ENCODE measurements around the gene MXRA8. TPM values are rescaled to one million over a fixed set of nuclear protein-coding genes. Genes with fewer than 3 reads are reported as not detected.

MXRA8 gene
- total and polyA plus RNA-seq, 2 experiments from 2014 or later, result 155 to 242 TPM

DNA sequence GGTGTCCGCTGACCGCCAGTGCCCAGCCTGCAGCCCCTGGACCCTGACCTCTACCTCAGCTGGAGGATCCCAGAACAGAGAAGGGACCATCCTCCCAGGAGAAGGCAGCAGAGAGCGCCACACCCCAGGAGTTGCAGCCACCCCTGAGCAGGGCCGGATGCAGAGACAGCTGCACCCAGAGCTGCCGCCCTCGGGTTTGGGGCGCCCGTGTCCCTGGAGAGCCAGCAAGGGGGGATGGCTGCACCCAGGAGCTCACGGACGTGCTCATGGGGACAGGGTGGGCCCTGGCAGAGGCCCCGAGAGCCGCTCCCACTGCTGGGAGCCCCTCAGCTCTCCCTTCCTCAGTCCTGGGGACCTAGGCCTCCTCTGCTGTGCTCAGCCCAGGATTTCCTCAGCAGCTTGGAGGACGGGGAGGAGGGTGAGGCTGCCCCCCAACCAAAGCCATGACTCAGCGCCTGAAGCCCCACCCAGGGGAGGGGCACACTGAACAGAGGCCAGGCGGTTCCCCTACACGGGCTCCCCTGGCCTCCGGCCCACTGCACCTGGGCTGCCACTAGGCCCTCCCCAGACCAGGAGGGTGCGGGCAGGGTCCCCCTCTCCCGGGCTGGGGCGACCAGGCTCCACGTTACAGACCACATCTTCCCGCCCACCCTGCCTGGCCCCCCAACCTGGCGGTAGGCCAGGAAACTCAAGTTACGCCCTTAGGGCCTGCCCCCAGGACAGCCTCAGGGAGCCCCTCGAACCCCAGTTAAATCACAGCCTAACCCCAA, 52.9 kb downstream of the MXRA8 start:
- peak overlapping the region; percentile 99 for H3K4me2 ChIP-seq
- H3K4me1 ChIP-seq (ENCODE audit: insufficient read depth), result peaks cover 41% of the 10 kb centered on the region
- H2AFZ ChIP-seq, result no peak overlapping the region
- TF ChIP-seq EZH2phosphoT487 (IDR thresholded peaks at IDR 0.05; ENCODE audit: low read depth, severe bottlenecking, unreplicated experiment) (no peak), EZH2 (IDR thresholded peaks at IDR 0.05; ENCODE audit: borderline replicate concordance) (no peak)
- TF ChIP-seq, protein P1, sequence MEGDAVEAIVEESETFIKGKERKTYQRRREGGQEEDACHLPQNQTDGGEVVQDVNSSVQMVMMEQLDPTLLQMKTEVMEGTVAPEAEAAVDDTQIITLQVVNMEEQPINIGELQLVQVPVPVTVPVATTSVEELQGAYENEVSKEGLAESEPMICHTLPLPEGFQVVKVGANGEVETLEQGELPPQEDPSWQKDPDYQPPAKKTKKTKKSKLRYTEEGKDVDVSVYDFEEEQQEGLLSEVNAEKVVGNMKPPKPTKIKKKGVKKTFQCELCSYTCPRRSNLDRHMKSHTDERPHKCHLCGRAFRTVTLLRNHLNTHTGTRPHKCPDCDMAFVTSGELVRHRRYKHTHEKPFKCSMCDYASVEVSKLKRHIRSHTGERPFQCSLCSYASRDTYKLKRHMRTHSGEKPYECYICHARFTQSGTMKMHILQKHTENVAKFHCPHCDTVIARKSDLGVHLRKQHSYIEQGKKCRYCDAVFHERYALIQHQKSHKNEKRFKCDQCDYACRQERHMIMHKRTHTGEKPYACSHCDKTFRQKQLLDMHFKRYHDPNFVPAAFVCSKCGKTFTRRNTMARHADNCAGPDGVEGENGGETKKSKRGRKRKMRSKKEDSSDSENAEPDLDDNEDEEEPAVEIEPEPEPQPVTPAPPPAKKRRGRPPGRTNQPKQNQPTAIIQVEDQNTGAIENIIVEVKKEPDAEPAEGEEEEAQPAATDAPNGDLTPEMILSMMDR (IDR thresholded peaks at IDR 0.05; ENCODE audit: poor library complexity), result peak; percentile 11
- H4K20me1 ChIP-seq (ENCODE audit: insufficient read depth, poor library complexity, severe bottlenecking), result peaks cover 27% of the 10 kb centered on the region
- 61% methylated on average over 14 of the region's 25 CpGs for WGBS (ENCODE audit: low lambda C conversion rate, missing lambda C conversion rate)
- peak overlapping the region; percentile 29 for H3K4me3 ChIP-seq
- H3K9me3 ChIP-seq (ENCODE audit: low read depth), result no peaks in the 10 kb centered on the region
- DNase-seq (ENCODE audit: low spot score), result peak; percentile 90
- H3K27ac ChIP-seq, result peak overlapping the region; percentile 93
- no peaks in the 10 kb centered on the region for H3K36me3 ChIP-seq (replicated peaks; ENCODE audit: insufficient read depth, low read depth)
- H3K79me2 ChIP-seq, result peaks cover 63% of the 10 kb centered on the region
- H3K9me2 ChIP-seq (replicated peaks; ENCODE audit: insufficient read depth), result no peaks in the 10 kb centered on the region
- H3K27me3 ChIP-seq, result no peaks in the 10 kb centered on the region

DNA sequence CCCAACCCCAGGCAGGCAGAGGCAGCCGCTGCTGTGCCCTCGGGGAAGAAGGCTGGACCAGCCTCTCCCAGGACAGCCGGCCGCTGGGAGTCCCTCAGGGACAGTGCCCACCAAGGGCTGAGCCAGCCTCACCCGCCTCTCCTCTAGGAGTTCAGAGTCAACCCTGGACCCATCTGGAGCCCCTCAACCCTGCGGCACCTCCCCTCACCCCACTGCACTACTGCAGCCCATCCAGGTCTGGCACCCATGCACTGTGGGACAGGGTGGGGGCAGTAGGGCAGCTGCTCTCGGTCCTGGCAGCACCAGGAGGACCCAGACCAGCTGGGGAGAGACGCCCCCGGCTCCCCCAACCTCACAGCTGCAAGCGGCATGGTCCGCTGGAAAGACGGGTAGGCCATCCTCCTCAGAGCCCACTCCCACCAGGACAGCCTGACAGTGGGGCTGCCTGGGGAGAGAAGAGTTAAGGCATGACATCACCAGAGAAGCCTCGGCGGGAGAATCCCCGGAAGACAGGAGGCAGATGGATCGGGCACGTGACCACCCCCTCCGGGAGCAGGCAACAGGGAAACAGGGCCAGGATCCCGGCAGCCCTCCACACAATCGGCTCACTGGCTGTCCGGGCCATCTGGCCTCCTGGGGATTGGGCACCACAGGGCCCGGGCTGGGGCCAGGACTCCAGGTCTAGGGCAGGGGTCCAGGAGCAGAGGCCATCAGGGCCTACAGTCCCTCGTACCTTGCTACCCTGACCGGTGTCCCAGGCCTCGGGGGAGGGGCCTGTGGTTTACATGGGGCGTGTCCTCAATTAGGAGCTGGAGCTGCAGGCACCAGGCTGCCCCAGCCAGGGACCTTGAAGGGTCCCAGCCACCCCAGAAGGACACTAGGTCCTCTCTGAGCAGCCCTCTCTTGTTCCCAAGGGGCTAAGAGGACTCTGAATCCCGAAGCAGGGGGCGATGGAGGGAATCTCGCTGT, 53.7 kb downstream of the MXRA8 start:
- no peaks in the 10 kb centered on the region for H3K9me3 ChIP-seq (ENCODE audit: low read depth)
- peak overlapping the region; percentile 93 for H3K27ac ChIP-seq
- no peaks in the 10 kb centered on the region for H3K27me3 ChIP-seq
- peaks cover 29% of the 10 kb centered on the region for H4K20me1 ChIP-seq (ENCODE audit: insufficient read depth, poor library complexity, severe bottlenecking)
- H3K4me2 ChIP-seq, result peak overlapping the region; percentile 99
- DNase-seq (ENCODE audit: low spot score), result peak; percentile 89
- TF ChIP-seq EZH2phosphoT487 (IDR thresholded peaks at IDR 0.05; ENCODE audit: low read depth, severe bottlenecking, unreplicated experiment) (no peak), EZH2 (IDR thresholded peaks at IDR 0.05; ENCODE audit: borderline replicate concordance) (no peak)
- TF ChIP-seq, protein P1 (IDR thresholded peaks at IDR 0.05; ENCODE audit: poor library complexity), result no peak
- no peaks in the 10 kb centered on the region for H3K9me2 ChIP-seq (replicated peaks; ENCODE audit: insufficient read depth)
- peak overlapping the region; percentile 15 for H3K4me3 ChIP-seq
- 30% methylated on average over 29 of the region's 29 CpGs for WGBS (ENCODE audit: low lambda C conversion rate, missing lambda C conversion rate)
- H3K4me1 ChIP-seq (ENCODE audit: insufficient read depth), result peaks cover 37% of the 10 kb centered on the region
- H3K79me2 ChIP-seq, result peaks cover 54% of the 10 kb centered on the region
- H3K36me3 ChIP-seq (replicated peaks; ENCODE audit: insufficient read depth, low read depth), result no peaks in the 10 kb centered on the region
- H2AFZ ChIP-seq, result no peak overlapping the region

DNA sequence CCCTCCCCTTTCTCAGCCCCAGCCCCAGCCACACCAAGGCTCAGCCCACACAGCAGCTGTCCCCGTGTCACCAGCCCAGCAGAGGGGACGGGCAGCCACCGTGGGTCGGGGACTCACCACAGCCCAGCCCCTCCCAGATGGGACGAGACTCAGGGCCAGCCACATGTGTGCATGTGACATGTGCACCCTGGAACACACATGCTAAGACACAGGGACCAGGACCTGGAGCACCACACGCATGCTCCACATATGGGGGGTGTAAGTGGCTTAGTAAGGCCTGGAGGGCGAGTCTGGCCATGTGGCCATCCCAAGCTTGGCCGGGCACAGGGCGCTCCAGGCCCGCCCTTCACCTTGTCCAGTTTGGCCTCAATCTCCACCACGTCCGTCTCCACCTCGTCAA, 54.6 kb downstream of the MXRA8 start:
- Histone ChIP-seq H3K27me3 (no peaks in the 10 kb centered on the region), H3K4me2 (peak overlapping the region; percentile 99), H3K9me3 (ENCODE audit: low read depth) (no peaks in the 10 kb centered on the region), H3K79me2 (peaks cover 45% of the 10 kb centered on the region), H3K27ac (no peak overlapping the region), H2AFZ (no peak overlapping the region), H3K4me3 (no peak overlapping the region), H3K36me3 (replicated peaks; ENCODE audit: insufficient read depth, low read depth) (no peaks in the 10 kb centered on the region), H4K20me1 (ENCODE audit: insufficient read depth, poor library complexity, severe bottlenecking) (peaks cover 33% of the 10 kb centered on the region), H3K4me1 (ENCODE audit: insufficient read depth) (peaks cover 31% of the 10 kb centered on the region), H3K9me2 (replicated peaks; ENCODE audit: insufficient read depth) (no peaks in the 10 kb centered on the region)
- DNase-seq (ENCODE audit: low spot score), result no peak
- TF ChIP-seq, protein P1 (IDR thresholded peaks at IDR 0.05; ENCODE audit: poor library complexity), result no peak
- no peak for TF ChIP-seq EZH2 (IDR thresholded peaks at IDR 0.05; ENCODE audit: borderline replicate concordance)
- no peak for TF ChIP-seq EZH2phosphoT487 (IDR thresholded peaks at IDR 0.05; ENCODE audit: low read depth, severe bottlenecking, unreplicated experiment)
- 87% methylated on average over 13 of the region's 13 CpGs for WGBS (ENCODE audit: low lambda C conversion rate, missing lambda C conversion rate)
